ENCODE results near the gene TRPV3.

DNA sequence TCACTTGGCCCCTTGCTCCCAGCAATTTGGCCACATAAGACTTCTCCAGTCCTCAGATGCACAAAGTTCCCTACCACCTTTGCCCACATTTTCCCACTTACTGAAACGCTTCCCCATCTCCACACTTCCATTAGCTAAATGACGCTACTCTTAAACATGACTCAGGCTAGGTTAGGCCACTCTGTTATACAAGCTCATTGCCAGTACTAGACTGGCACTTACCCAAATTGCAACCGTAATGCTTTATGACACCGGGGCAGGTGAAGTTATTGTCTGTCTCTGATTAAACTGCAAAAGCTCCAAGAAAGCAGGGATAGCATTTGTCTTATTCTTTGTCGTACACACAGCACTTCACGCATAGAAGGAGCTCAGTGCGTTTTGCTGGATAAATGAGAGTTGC lies 52.6 kb downstream of the TRPV3 start:
- no peak for TF ChIP-seq CTCF (conservative IDR thresholded peaks at IDR 0.05; ENCODE audit: low read depth, low read length)
- no peak for TF ChIP-seq EZH2 (IDR thresholded peaks at IDR 0.05; ENCODE audit: low read length, unreplicated experiment)
- TF ChIP-seq EZH2phosphoT487 (IDR thresholded peaks at IDR 0.05; ENCODE audit: borderline replicate concordance, low read length), result no peak
